ENCODE data around the gene DAP.

DNA sequence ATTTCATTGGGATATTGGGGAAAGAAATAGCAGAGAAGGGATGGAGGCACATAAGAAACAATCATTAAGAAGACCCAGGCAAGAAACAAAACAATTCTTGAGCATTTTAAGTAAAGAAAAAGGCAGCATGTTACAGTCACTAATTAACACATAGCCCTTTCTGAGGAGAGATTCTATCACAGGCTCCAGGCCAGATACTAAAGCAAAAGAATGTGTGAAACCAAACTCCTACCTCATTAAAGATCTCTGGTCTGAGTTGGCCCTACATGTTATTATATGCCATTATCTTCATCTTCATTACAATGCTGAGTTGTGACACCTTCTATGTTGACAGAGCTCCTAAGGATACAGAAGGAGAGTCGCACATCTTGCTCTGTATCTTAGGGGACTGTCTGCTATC lies 37.5 kb downstream of the DAP start:
- TF ChIP-seq, protein P1, sequence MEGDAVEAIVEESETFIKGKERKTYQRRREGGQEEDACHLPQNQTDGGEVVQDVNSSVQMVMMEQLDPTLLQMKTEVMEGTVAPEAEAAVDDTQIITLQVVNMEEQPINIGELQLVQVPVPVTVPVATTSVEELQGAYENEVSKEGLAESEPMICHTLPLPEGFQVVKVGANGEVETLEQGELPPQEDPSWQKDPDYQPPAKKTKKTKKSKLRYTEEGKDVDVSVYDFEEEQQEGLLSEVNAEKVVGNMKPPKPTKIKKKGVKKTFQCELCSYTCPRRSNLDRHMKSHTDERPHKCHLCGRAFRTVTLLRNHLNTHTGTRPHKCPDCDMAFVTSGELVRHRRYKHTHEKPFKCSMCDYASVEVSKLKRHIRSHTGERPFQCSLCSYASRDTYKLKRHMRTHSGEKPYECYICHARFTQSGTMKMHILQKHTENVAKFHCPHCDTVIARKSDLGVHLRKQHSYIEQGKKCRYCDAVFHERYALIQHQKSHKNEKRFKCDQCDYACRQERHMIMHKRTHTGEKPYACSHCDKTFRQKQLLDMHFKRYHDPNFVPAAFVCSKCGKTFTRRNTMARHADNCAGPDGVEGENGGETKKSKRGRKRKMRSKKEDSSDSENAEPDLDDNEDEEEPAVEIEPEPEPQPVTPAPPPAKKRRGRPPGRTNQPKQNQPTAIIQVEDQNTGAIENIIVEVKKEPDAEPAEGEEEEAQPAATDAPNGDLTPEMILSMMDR (IDR thresholded peaks at IDR 0.05): no peak
- TF ChIP-seq POLR2AphosphoS5 (IDR thresholded peaks at IDR 0.05; ENCODE audit: low read depth, low read length) (no peak), TCF7L2 (IDR thresholded peaks at IDR 0.05; ENCODE audit: low read depth, low read length) (no peak), SIN3A (IDR thresholded peaks at IDR 0.05; ENCODE audit: borderline replicate concordance, insufficient read depth, low read depth, low read length) (no peak)
- TF ChIP-seq, protein P2, sequence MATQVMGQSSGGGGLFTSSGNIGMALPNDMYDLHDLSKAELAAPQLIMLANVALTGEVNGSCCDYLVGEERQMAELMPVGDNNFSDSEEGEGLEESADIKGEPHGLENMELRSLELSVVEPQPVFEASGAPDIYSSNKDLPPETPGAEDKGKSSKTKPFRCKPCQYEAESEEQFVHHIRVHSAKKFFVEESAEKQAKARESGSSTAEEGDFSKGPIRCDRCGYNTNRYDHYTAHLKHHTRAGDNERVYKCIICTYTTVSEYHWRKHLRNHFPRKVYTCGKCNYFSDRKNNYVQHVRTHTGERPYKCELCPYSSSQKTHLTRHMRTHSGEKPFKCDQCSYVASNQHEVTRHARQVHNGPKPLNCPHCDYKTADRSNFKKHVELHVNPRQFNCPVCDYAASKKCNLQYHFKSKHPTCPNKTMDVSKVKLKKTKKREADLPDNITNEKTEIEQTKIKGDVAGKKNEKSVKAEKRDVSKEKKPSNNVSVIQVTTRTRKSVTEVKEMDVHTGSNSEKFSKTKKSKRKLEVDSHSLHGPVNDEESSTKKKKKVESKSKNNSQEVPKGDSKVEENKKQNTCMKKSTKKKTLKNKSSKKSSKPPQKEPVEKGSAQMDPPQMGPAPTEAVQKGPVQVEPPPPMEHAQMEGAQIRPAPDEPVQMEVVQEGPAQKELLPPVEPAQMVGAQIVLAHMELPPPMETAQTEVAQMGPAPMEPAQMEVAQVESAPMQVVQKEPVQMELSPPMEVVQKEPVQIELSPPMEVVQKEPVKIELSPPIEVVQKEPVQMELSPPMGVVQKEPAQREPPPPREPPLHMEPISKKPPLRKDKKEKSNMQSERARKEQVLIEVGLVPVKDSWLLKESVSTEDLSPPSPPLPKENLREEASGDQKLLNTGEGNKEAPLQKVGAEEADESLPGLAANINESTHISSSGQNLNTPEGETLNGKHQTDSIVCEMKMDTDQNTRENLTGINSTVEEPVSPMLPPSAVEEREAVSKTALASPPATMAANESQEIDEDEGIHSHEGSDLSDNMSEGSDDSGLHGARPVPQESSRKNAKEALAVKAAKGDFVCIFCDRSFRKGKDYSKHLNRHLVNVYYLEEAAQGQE (IDR thresholded peaks at IDR 0.05; ENCODE audit: insufficient read depth in 1 of 2, low read depth in 2 of 2, low read length in 1 of 2): no peak
